A549 treated with DMSO at 1 μM for 4 hours (cell line): ENCODE results near the gene MAGEA10. TPM values are rescaled to one million over a fixed set of nuclear protein-coding genes. Genes with fewer than 3 reads are reported as not detected.

ENCODE experiments used
- total RNA-seq: library from RNA; stranded (reverse); fragments of 200-300 nt; extraction: Qiagen RNA extraction; gene quantifications from 5 replicates; pipeline ENCODE4 v1.2.3, GENCODE V29; 2022; ENCODE audit warnings: low read depth

MAGEA10 gene
- total RNA-seq, result 0.04 to 0.06 TPM (median 0.05 TPM) in 3 of 5 replicates, not detected in the others

DNA sequence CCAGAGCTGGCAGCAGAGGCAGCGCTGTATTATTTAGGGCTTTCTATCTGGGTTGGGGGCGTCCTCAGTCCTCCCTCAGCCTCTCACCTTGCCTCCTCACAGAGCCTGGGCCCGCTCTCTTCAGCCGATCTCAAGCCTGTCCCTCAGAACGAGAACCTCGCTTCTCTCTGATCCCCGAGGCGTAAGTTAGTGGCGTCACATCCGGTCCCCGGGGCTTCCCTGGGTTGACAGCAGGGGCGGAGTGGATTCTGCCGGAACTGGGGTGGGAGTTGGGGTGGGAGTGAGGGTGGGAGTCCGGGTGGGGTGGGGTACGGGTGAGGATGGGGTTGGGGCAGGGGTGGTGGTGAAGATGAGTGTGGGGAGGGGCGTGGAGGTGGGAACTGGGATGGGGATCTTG lies at the start of gene MAGEA10:
Gene MAGEA10 (minus strand): TSS at position 190 of the 397 bp plus-strand sequence. CDS start 2,957 bp downstream, outside the sequence.

Other genes with a start within 250 kb of the MAGEA10 start
- gene MAGEA4, start 225.7 kb downstream of the MAGEA10 start, total RNA-seq, result not detected in 5 replicates
- gene GABRE, start 163.9 kb downstream of the MAGEA10 start, total RNA-seq, result 15.9 to 28.1 TPM (median 23.7 TPM) in 5 replicates